GM12878 (cell line): Measurements from ENCODE around the gene LYPD6. TPM values are rescaled to one million over a fixed set of nuclear protein-coding genes. Genes with fewer than 3 reads are reported as not detected.

Experiments
- ATAC-seq: fragments of 200-7000 bp; cut with Tn5 transposase; 3 replicates; pipeline ENCODE4 v1.9.1; 2020; ENCODE audit warnings: mild to moderate bottlenecking, moderate library complexity
- BruUV-seq: library from RNA; stranded (reverse); fragments of 400-500 nt; replicated peaks from 2 replicates; lab custom pipeline; 2021; lab: Mats Ljungman, UMichigan
- CTCF ChIA-PET: fragments of 300-600 bp; sonication (Branson Sonifier 250); formaldehyde crosslinking; extraction: SDS; loops from one replicate; lab custom pipeline; 2021; ENCODE audit warnings: inconsistent platforms; lab: Yijun Ruan, JAX
- POLR2A ChIA-PET: fragments of 350-600 bp; formaldehyde crosslinking; extraction: SDS; loops from one replicate; lab custom pipeline; 2021; ENCODE audit warnings: inconsistent platforms; lab: Charles Lee
- RAD21 ChIA-PET: fragments of 300-600 bp; sonication (Branson Sonifier 250); formaldehyde crosslinking; loops from one replicate; lab custom pipeline; 2023; ENCODE audit warnings: antibody characterized with exemption; ENCODE audit not compliant: unreplicated experiment; lab: Charles Lee
- SMC1A ChIA-PET: fragments of 300-600 bp; sonication (Branson Sonifier 250); formaldehyde crosslinking; loops from one replicate; lab custom pipeline; 2023; ENCODE audit not compliant: unreplicated experiment, uncharacterized antibody; lab: Charles Lee
- DNase-seq: peaks from one replicate; pipeline ENCODE4 v3.0.0-alpha.2; 2011; ENCODE audit warnings: low read depth, low spot score
- FAIRE-seq: peaks from 3 replicates; lab custom pipeline; 2011; peaks lifted over from hg19 to GRCh38; lab: Jason Lieb, UNC
- H2AFZ ChIP-seq: 2 replicates; pipeline ENCODE4 v1.6.0; 2011; ENCODE audit warnings: low read depth, low read length, control low read depth; ENCODE audit not compliant: control insufficient read depth
- H3K27ac ChIP-seq: 2 replicates; pipeline ENCODE4 v1.5.1; 2011; ENCODE audit warnings: control low read depth; ENCODE audit not compliant: control insufficient read depth, insufficient read depth
- H3K27me3 ChIP-seq, 2 experiments: replicated peaks in 1 of 2; 2 replicates each; pipeline versions ENCODE4 v1.6.0 to v1.6.1; 2011; ENCODE audit warnings: low read length in 1 of 2; ENCODE audit not compliant: control insufficient read depth in 2 of 2, insufficient read depth in 2 of 2
- H3K36me3 ChIP-seq, 2 experiments: 2 replicates each; pipeline ENCODE4 v1.5.1; 2011; ENCODE audit warnings: low read length in 1 of 2; ENCODE audit not compliant: control insufficient read depth in 2 of 2, insufficient read depth in 2 of 2
- H3K4me1 ChIP-seq: 2 replicates; pipeline ENCODE4 v1.6.1; 2011; ENCODE audit warnings: mild to moderate bottlenecking, low read length, moderate library complexity, mixed read lengths; ENCODE audit not compliant: control insufficient read depth, insufficient read depth
- H3K4me2 ChIP-seq: 2 replicates; pipeline ENCODE4 v1.6.0; 2011; ENCODE audit warnings: control low read depth; ENCODE audit not compliant: control insufficient read depth, insufficient read depth
- H3K4me3 ChIP-seq: fragments of 200-600 bp; sonication (generic); 2 replicates; pipeline ENCODE4 v1.5.1; 2016
- H3K79me2 ChIP-seq: 2 replicates; pipeline ENCODE4 v1.6.0; 2011; ENCODE audit warnings: low read length; ENCODE audit not compliant: control insufficient read depth, insufficient read depth
- H3K9ac ChIP-seq: 2 replicates; pipeline ENCODE4 v1.8.0; 2011; ENCODE audit warnings: low read length, control low read depth, mixed read lengths; ENCODE audit not compliant: control insufficient read depth, insufficient read depth
- H3K9me3 ChIP-seq: replicated peaks from 3 replicates; pipeline ENCODE4 v1.5.1; 2011; ENCODE audit warnings: mild to moderate bottlenecking, low read length; ENCODE audit not compliant: control insufficient read depth, insufficient read depth
- H4K20me1 ChIP-seq: 2 replicates; pipeline ENCODE4 v1.6.0; 2011; ENCODE audit not compliant: control insufficient read depth, insufficient read depth
- BHLHE40 ChIP-seq, 2 experiments: fragments of 450-650 bp in 1 of 2; IDR thresholded peaks; 2 replicates each; pipeline ENCODE4 v1.6.1; 2011 to 2017; ENCODE audit warnings: low read depth in 2 of 2, borderline replicate concordance in 1 of 2, improper control_type of control experiment in 1 of 2, low read length in 1 of 2, mild to moderate bottlenecking in 1 of 2
- CHD2 ChIP-seq: IDR thresholded peaks from 2 replicates; pipeline ENCODE4 v1.6.1; 2011; ENCODE audit warnings: low read depth, low read length, improper control_type of control experiment, borderline replicate concordance
- ETV6 ChIP-seq, 2 experiments: fragments of 450-650 bp in 1 of 2; IDR thresholded peaks in 1 of 2; conservative IDR thresholded peaks in 1 of 2; 2 replicates each; pipeline ENCODE4 v1.6.1; 2014; ENCODE audit warnings: antibody characterized with exemption in 1 of 2, borderline replicate concordance in 1 of 2, low read depth in 1 of 2, mild to moderate bottlenecking in 1 of 2, moderate library complexity in 1 of 2
- EZH2 ChIP-seq: IDR thresholded peaks from 2 replicates; pipeline ENCODE4 v1.6.1; 2012; ENCODE audit warnings: low read depth, mild to moderate bottlenecking, control low read depth, inconsistent platforms, low read length, borderline replicate concordance; ENCODE audit not compliant: control insufficient read depth
- GABPA ChIP-seq: IDR thresholded peaks from 2 replicates; pipeline ENCODE4 v1.6.1; 2014; ENCODE audit warnings: antibody characterized with exemption, low read depth, mild to moderate bottlenecking, inconsistent platforms
- HCFC1 ChIP-seq: fragments of 150-350 bp; IDR thresholded peaks from 2 replicates; pipeline ENCODE4 v1.6.1; 2014; ENCODE audit warnings: low read length
- MTA3 ChIP-seq: IDR thresholded peaks from 2 replicates; pipeline ENCODE4 v1.6.1; 2012; ENCODE audit warnings: low read length, inconsistent platforms, borderline replicate concordance
- PAX5 ChIP-seq: IDR thresholded peaks from 2 replicates; pipeline ENCODE4 v1.6.1; 2011; ENCODE audit warnings: low read depth, low read length, borderline replicate concordance
- RUNX3 ChIP-seq: IDR thresholded peaks from 2 replicates; pipeline ENCODE4 v1.6.1; 2012; ENCODE audit warnings: low read length, inconsistent platforms
- TARDBP ChIP-seq: IDR thresholded peaks from 2 replicates; pipeline ENCODE4 v1.6.1; 2016; ENCODE audit warnings: borderline replicate concordance
- YBX1 ChIP-seq: fragments of 450-650 bp; IDR thresholded peaks from 2 replicates; pipeline ENCODE4 v1.6.1; 2016; ENCODE audit warnings: antibody characterized with exemption
- ZBED1 ChIP-seq: IDR thresholded peaks from 2 replicates; pipeline ENCODE4 v1.6.1; 2016; ENCODE audit warnings: borderline replicate concordance
- WGBS: methylation state at CpG from one replicate; pipeline ENCODE4 v1.1.6; 2016; ENCODE audit warnings: low lambda C conversion rate; ENCODE audit not compliant: insufficient replicate concordance, insufficient coverage; ENCODE audit errors: missing lambda C conversion rate; 5-methylcytosine and 5-hydroxymethylcytosine counted together
- in situ Hi-C: fragments of 300-500 bp; cut with MboI; formaldehyde crosslinking; loops from 9 replicates; pipeline ENCODE4 v1.14.3; 2018; ENCODE audit warnings: mixed read lengths
- intact Hi-C: fragments of 100-400 bp; cut with micrococcal nuclease; formaldehyde crosslinking; loops from one replicate; pipeline ENCODE4 v1.14.2; 2022; ENCODE audit not compliant: unreplicated experiment
- polyA plus RNA-seq, 11 experiments: library from polyadenylated mRNA; depleted of rRNA in 4 of 11; unstranded in 6 of 11; stranded (reverse) in 5 of 11; fragments of >200 nt; fragmentation: Nextera tagmentation in 4 of 11; fragmentation: Illumina TruSeq in 1 of 11; extraction: Ambion mirVana in 4 of 11; extraction: Trizol in 1 of 11; gene quantifications; 1 replicate in 1 of 11; 2 replicates in 10 of 11; pipeline versions ENCODE4 v1.2.1 to v1.2.3, GENCODE V29; 2011 to 2016; ENCODE audit warnings: inconsistent platforms in 2 of 11, missing spikeins in 2 of 11, low read depth in 1 of 11
- total RNA-seq, 4 experiments: library from RNA; depleted of rRNA in 3 of 4; stranded (reverse); fragments of >200 nt in 3 of 4; fragmentation: Illumina TruSeq in 1 of 4; extraction: Trizol in 1 of 4; gene quantifications; 2 replicates each; pipeline versions ENCODE4 v1.2.1 to v1.2.3, GENCODE V29; 2013 to 2021
- TF ChIP-seq, protein P1 (sequence below): fragments of 450-650 bp; IDR thresholded peaks from 2 replicates; pipeline ENCODE4 v1.6.1; 2017; ENCODE audit warnings: borderline replicate concordance
- TF ChIP-seq, protein P2 (sequence below): fragments of 450-650 bp; IDR thresholded peaks from 2 replicates; pipeline ENCODE4 v1.6.1; 2017; ENCODE audit warnings: mild to moderate bottlenecking
- TF ChIP-seq, protein P3 (sequence below): IDR thresholded peaks from 2 replicates; pipeline ENCODE4 v1.6.1; 2012; ENCODE audit warnings: low read depth, low read length, improper control_type of control experiment

Gene LYPD6
- total and polyA plus RNA-seq, 10 of the 15 experiments (the other 5 are each of a cell fraction or from before 2014, with no cell fraction given) = not detected

DNA sequence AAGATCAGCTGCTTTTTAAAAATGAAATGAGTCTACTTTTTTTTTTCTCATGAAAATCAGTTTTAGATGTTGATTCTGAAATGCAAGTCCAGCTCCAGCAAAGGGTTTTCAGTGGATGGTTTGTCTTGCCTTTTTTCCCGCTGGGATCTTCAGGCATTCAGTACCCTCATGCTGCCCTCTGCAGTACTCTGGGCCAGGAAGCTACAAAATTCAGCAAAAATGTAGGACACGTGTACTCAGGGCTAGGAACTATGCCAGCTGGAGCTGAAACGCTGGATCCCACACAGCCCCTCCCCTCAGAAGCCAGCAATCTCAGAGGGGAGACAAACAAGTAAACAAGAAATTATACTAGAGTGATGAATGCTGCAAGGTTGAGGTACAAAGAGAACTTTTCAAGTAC, 159.9 kb downstream of the LYPD6 start:
- no peak for ATAC-seq
- no peaks in the 10 kb centered on the region for H3K36me3 ChIP-seq
- WGBS = 0% methylated on average over 3 of the region's 3 CpGs
- no peak for FAIRE-seq
- no peak overlapping the region for H3K4me3 ChIP-seq
- POLR2A ChIA-PET = no interaction called here
- RAD21 ChIA-PET = no interaction called here
- in situ Hi-C loops (no loop called here), intact Hi-C loops (no loop called here)
- H3K4me1 ChIP-seq = no peaks in the 10 kb centered on the region
- no peak overlapping the region for H3K27ac ChIP-seq
- CTCF ChIA-PET = no interaction called here
- BruUV-seq = no TSS peak
- H4K20me1 ChIP-seq = no peaks in the 10 kb centered on the region
- H3K27me3 ChIP-seq = peaks cover 0 to 4% of the 10 kb centered on the region in 2 experiments; a peak in 1 of 4 replicates
- SMC1A ChIA-PET = interaction anchor here (0.5 to 0.7 kb wide), 2 partner anchors 66 to 329 kb away, joined by 3 read pairs; no protein-coding TSS in a partner anchor
- DNase-seq = no peak
- no peak overlapping the region for H2AFZ ChIP-seq
- H3K4me2 ChIP-seq = no peak overlapping the region
- no peak overlapping the region for H3K9ac ChIP-seq
- H3K79me2 ChIP-seq = no peaks in the 10 kb centered on the region
- H3K9me3 ChIP-seq = no peaks in the 10 kb centered on the region
- TF ChIP-seq MTA3 (no peak), GABPA (no peak), CHD2 (no peak), YBX1 (no peak)
- TF ChIP-seq, protein P1, sequence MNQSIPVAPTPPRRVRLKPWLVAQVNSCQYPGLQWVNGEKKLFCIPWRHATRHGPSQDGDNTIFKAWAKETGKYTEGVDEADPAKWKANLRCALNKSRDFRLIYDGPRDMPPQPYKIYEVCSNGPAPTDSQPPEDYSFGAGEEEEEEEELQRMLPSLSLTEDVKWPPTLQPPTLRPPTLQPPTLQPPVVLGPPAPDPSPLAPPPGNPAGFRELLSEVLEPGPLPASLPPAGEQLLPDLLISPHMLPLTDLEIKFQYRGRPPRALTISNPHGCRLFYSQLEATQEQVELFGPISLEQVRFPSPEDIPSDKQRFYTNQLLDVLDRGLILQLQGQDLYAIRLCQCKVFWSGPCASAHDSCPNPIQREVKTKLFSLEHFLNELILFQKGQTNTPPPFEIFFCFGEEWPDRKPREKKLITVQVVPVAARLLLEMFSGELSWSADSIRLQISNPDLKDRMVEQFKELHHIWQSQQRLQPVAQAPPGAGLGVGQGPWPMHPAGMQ = no peak
- TF ChIP-seq, all 136 proteins: peak for 0

DNA sequence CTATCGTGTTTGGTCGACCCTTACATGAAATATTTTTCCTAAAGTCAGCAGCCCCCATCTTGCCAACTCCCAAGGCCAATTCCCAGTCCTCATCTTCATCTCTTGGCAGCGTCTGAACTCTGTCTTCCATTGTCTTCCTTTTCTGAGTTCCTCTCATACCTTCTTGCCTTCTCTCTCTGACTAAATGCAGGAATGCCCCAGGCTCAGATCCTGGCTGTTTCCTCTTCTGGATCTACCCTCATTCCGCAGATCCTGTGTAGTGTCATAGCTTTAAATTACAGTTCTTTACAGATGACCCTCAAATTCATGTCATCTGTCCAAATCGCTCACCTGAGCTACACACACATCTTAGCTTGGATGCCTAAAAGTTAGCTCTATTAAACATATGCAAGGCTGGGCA, 162.5 kb downstream of the LYPD6 start:
- ChIA-PET POLR2A (no interaction called here), CTCF (no interaction called here), SMC1A (no interaction called here), RAD21 (no interaction called here)
- Histone ChIP-seq H3K4me2 (no peak overlapping the region), H3K27ac (no peak overlapping the region), H3K9ac (no peak overlapping the region), H3K9me3 (no peaks in the 10 kb centered on the region), H3K4me1 (no peaks in the 10 kb centered on the region), H2AFZ (no peak overlapping the region), H3K79me2 (no peaks in the 10 kb centered on the region), H3K4me3 (no peak overlapping the region), H3K36me3 (no peaks in the 10 kb centered on the region), H3K27me3 (no peaks in the 10 kb centered on the region), H4K20me1 (no peaks in the 10 kb centered on the region)
- BruUV-seq = no TSS peak
- FAIRE-seq (no peak), DNase-seq (no peak), ATAC-seq (no peak)
- WGBS = 32% methylated on average over 5 of the region's 5 CpGs
- in situ Hi-C loops (no loop called here), intact Hi-C loops (no loop called here)
- TF ChIP-seq PAX5 (no peak), TARDBP (no peak), EZH2 (no peak), HCFC1 (no peak), ZBED1 (no peak), BHLHE40 (IDR thresholded peaks at IDR 0.05; ENCODE audit: borderline replicate concordance in 1 of 2, low read depth in 2 of 2, low read length in 1 of 2) (no peak), RUNX3 (no peak), ETV6 (conservative IDR thresholded peaks at IDR 0.05 in 1 of 2, IDR thresholded peaks at IDR 0.05 in 1 of 2; ENCODE audit: borderline replicate concordance in 1 of 2, low read depth in 1 of 2) (no peak)
- TF ChIP-seq, protein P2, sequence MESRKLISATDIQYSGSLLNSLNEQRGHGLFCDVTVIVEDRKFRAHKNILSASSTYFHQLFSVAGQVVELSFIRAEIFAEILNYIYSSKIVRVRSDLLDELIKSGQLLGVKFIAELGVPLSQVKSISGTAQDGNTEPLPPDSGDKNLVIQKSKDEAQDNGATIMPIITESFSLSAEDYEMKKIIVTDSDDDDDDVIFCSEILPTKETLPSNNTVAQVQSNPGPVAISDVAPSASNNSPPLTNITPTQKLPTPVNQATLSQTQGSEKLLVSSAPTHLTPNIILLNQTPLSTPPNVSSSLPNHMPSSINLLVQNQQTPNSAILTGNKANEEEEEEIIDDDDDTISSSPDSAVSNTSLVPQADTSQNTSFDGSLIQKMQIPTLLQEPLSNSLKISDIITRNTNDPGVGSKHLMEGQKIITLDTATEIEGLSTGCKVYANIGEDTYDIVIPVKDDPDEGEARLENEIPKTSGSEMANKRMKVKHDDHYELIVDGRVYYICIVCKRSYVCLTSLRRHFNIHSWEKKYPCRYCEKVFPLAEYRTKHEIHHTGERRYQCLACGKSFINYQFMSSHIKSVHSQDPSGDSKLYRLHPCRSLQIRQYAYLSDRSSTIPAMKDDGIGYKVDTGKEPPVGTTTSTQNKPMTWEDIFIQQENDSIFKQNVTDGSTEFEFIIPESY = no peak
- TF ChIP-seq, protein P3, sequence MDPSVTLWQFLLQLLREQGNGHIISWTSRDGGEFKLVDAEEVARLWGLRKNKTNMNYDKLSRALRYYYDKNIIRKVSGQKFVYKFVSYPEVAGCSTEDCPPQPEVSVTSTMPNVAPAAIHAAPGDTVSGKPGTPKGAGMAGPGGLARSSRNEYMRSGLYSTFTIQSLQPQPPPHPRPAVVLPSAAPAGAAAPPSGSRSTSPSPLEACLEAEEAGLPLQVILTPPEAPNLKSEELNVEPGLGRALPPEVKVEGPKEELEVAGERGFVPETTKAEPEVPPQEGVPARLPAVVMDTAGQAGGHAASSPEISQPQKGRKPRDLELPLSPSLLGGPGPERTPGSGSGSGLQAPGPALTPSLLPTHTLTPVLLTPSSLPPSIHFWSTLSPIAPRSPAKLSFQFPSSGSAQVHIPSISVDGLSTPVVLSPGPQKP = no peak
